NCI-H1048 (cell line): Measurements from ENCODE around the gene SLC16A13.
"Not testable (repeated sequence)": the region's sequence is repeated elsewhere in the genome, so short reads cannot be mapped to it uniquely, and the experiment has no call there.

ENCODE experiments used
- DNase-seq: peaks from one replicate; lab custom pipeline; 2025; lab: John Stamatoyannopoulos, UW

SLC16A13 gene, protein sequence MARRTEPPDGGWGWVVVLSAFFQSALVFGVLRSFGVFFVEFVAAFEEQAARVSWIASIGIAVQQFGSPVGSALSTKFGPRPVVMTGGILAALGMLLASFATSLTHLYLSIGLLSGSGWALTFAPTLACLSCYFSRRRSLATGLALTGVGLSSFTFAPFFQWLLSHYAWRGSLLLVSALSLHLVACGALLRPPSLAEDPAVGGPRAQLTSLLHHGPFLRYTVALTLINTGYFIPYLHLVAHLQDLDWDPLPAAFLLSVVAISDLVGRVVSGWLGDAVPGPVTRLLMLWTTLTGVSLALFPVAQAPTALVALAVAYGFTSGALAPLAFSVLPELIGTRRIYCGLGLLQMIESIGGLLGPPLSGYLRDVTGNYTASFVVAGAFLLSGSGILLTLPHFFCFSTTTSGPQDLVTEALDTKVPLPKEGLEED

DNA sequence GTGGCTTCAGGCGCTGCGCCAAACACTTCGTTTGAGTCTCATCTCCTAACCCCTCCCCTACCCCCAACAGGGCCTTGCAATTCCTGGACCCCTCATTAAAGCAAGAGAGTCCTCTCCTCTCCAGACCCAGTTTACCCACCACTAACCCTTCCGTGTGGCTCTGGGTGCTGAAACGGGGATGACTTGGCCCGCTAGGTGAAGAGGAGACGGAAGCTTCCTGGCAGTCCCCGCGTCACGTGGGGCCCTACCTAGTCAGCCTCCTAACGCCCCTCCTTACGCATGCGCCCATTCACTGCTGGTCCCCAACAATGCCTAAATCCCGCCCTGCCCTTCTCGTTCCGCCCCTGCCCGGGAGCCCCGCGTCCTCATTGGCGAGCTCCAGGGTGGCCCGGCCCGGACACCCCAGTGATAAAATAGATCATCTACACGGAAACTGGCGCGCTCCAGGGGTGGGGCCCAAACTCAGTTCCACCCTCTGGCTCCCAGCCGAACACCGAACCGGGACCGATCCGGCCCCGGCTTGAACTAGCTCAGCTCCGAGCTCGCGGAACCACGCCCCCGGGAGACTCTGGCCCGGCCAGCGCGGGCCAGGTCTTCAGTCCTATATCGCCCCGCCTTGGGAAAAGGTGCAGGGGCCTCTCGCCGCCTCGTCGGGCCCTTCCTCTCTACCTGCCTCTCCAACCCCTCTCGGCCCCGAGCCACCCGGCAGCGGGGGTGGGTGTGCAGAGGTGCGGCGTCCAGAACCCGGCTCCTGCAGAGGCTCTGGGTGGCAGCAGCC is at the start of gene SLC16A13:
TSS of gene SLC16A13 (plus strand) at position 425 of the 778 bp plus-strand sequence. CDS start 368 bp downstream, outside the sequence.
- DNase-seq: peak; percentile 96

DNA sequence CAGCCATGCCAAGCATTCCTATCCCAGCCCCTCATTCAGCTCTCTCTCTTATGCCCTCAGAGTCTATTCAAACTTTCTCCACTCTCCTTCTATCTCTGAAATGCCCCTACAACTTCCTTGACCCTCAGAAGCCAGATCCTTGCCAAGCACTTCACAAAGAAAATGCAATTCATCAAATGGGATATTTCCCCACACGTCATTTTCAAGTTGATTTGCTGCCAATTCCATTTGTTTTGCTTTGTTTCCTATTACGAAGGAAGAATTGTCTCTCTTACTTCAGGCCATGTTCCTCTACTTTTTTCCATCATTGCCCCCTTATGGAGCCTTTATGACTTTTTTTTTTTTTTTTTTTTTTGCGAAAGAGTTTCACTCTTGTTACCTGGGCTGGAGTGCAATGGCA is 49.1 kb upstream of the SLC16A13 start:
- no peak for DNase-seq

DNA sequence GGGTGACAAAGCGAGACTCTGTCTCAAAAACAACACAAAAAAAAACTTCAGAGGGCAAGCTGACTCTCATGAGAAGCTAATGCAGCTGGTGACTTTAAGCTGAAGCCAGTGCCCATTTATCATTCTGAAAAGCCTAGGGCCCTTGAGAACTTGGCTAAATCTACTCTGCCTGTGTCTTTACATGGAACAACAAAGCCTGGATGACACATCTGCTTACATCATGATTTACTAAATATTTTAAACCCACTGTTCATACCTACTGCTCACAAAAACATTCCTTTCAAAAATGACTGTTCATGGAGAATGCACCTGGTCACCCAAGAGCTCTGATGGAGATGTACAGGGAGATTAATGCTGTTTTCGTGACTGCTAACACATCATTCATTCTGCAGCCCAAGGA is 46.0 kb upstream of the SLC16A13 start:
- no peak for DNase-seq

DNA sequence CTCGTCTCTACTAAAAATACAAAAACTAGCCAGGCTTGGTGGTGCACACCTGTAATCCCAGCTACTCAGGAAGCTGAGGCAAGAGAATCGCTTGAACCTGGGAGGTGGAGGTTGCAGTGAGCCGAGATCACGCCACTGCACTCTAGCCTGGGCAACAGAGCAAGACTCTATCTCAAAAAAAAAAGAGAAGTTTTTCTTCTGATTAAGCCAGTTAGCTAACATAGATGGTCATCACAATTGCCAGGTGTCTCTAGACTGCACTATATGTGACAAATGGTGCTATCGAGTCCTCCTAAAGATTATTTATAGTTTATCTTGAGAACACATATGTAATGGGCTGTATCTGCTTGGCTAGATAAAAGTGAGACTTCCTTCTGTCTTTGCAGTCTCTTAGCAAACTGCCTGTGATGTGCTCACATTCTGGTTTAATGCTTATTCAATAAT is 42.2 kb upstream of the SLC16A13 start:
- not testable (repeated sequence) for DNase-seq

DNA sequence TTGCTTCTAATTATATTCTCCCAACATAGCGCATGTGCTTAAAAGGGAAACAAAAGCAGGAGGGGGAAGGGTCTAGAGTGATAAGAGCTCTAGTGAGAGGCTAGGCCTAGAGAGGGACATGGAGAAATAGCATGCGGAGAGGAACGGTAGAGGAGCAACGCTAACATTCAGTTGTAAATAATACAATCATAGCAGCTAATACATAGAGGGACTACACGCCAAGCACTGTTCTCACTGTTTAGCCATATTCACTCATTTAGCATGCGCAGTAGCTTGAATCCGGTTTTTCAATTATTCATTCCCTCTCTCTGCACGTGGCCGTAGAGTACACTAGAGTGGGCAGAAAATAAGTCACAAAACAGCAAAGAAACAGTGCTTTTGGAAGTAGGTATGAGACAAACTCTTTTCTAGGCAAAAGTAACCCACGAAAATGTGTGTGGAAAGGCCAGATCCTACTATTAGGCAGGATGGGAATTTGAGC is 41.7 kb upstream of the SLC16A13 start:
- DNase-seq: no peak

DNA sequence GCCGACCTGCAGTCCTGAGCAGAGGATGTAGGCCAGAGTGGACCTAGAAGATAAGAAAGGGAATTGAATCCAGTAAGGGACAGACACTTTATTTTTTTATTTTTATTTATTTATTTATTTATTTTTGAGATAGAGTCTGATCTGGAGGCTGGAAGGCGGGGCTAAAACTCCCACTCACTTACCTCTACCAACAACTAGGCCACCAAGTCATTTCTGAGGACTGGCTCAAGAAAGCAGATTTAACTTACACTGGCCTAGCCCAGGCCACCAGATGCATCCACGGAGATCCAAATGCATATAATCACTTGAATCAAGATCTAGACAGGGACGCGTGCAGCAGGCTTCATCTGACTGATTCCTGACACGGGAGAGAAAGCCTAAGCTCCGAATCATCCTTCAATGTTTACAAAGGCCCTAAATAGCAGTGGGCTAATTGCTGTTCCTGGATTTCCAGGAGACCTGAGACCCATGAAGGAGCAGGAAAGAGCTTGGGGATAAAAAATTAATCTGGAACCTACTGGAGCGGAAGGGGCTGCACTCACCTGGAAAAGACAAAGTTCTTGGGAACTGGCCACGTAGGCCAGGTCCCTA is 41.1 kb upstream of the SLC16A13 start:
- no peak for DNase-seq

DNA sequence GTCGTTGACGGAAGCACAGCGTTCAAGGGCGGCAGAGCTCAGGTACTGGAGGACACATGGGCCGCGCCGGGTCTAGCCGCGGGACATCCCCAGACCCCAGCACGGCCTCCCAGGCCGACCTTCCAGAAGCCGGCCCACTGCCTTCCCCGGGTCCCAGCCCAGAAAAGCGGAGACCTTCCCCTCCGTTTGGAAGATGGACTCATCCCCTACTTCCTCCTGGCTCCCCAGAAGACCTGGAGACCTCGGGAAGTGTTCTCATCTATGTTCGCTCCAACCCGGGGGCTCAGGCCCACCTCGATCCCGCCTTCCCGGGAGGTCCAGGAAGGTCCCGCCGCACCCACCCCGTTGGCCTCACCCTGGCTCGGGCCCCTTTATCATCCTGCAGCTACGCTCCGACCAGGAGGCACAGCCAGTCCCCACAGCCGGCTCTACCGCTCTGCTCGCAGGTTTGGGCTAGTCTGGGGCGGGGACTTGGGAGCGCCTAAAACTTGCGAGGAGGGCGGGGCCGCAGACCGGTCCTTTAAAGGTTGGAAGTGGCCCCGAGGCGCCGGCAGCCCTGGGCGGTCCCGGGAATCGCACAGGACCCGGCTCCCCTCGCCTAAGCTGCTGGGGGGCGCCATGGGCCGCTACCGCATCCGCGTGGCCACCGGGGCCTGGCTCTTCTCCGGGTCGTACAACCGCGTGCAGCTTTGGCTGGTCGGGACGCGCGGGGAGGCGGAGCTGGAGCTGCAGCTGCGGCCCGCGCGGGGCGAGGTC is 40.1 kb upstream of the SLC16A13 start, which contains the start of gene ALOX12:
TSS of gene ALOX12 (plus strand) at position 550 of the 756 bp plus-strand sequence. CDS start at position 619, 69 bp downstream.
- no peak for DNase-seq

DNA sequence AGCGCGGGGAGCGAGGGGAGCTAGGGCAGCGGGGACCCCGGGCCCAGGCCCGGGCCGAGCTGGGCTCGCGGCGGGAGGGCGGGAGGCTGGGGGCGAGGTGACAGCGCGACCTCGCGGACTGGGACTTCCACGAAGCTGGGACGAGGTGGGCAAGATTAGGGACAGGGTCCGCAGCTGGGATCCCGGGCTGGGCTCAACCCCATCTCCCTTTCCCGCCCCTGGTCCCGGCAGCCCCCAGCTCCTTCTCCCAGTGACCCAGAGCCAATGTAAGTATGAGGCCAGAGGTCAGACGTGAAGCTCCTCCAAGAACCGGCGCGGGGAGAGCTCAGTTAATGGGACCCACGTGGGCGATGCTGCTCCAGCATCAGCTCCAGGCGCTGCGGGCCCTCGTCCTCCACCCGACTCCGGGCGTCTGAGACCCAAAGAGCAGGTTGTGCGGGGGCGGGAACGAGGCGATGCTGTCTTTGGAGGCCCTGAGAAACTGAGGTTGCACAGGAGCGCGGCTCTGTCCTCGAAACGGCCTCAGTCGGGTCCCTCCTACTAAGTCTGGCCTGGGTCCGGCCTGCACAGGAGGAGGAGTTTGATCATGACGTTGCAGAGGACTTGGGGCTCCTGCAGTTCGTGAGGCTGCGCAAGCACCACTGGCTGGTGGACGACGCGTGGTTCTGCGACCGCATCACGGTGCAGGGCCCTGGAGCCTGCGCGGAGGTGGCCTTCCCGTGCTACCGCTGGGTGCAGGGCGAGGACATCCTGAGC is 39.4 kb upstream of the SLC16A13 start:
- no peak for DNase-seq

DNA sequence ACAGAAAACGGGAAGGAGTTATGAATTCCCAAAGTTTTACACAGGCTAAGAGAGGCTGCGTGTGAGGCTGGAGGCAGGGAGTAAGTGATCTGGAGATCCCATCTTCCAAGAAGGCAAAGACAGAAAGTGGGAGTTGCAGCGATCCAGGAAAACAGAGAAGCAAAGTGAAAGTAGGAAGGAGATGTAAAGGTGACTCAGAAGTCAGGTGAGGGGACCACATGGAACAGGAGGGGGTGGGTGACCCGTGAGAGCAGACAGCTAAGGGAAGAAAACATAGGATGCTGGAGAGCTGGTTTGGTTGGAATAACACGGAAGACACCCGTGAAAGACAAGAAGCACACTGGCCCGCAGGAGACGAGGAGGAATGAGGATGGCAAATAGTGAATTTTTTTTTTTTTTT is 38.6 kb upstream of the SLC16A13 start:
- DNase-seq: no peak

DNA sequence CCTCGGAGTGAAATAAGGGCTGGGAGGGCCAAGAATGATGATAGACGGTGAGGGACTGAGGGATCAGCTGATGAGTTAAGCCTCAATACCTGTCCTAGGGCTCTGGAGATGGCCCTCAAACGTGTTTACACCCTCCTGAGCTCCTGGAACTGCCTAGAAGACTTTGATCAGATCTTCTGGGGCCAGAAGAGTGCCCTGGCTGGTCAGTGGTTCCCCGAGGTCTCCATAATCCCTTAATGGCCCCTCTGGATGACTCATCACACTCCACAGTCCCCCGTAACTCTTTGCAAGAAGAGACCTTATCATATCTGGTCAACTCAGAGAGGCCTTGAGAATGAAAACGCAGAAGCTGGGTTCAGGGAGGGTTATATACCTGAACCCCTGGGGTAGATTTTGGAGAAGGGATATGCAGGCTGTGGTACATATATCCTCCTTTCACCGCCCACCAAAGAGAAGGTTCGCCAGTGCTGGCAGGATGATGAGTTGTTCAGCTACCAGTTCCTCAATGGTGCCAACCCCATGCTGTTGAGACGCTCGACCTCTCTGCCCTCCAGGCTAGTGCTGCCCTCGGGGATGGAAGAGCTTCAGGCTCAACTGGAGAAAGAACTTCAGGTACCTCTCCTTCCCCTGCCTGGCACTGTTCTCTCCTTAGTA is 36.8 kb upstream of the SLC16A13 start:
- DNase-seq: no peak

DNA sequence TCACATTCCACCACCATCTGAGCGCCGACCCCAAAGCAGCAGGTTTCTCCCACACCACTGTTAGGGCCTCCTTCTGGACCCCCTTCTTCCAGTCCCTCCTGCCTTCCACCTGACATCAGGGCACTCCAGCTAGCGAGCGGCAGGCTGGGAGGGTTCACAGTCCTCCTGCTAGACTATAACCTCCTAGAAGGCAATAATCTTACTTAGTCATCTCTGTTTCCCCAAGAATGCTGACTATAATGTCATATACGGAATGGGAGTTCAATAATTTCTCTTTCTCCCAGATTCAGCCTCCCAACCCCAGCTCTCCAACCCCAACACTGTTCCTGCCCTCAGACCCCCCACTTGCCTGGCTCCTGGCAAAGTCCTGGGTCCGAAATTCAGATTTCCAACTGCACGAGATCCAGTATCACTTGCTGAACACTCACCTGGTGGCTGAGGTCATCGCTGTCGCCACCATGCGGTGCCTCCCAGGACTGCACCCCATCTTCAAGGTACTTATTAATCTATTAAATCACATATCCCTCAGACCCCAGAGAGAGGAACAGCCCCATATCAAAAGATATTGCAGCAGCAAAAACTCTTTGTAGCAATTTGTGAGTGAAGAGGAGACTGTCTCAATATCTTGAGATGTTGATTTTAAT is 34.4 kb upstream of the SLC16A13 start:
- no peak for DNase-seq

DNA sequence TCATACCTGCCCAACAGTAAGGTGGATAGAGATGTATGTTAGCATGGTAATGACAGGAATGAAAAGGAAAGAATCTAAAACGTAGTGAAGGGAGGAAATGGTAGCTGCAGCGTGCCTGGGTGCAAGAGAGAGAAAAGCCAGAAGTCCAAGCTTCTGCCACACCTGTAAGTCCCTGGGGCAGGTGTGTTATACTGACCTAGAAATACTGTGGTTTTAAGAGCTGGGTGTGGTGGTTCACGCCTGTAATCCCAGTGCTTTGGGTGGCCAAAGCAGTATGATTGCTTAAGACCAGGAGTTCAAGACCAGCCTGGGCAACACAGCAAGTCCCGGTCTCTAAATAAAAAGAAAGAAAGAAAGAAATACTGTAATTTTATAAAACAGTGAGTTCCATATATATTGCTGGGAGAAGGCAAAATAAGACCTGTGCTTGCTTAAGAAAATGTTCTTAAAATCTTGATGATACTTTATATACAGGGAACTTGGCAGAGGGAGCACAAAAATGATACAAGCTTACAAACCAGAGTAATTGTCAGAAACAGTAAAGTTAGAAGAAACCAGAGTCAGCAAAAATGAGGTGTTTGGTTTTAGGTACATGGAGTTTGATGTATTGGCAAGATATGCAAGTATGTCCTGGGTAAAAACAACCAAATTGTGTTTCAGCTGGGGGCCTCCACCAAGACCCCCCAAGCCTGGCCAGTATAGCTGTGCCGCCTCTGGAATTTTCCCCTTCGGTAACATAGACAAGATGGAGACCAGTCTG is 33.3 kb upstream of the SLC16A13 start:
- DNase-seq: no peak

DNA sequence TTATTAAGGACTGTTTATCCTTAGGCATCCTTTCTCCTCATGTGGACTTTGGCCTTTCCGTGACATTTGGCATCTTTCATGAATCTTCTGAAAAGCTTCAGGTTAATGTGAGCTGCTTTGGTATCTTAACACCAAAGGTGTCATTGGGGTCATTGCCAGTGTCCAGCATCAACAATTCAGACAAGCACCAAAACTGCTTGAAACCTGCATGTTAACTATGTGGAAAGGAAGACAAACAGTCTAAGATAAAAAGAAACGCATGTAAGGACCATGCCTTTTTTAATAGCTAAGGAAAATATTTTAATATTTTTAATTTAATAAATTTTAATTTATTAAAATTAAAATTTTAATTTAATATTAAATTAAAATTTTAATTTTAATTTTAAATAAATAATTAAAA is 32.1 kb upstream of the SLC16A13 start:
- DNase-seq: no peak

DNA sequence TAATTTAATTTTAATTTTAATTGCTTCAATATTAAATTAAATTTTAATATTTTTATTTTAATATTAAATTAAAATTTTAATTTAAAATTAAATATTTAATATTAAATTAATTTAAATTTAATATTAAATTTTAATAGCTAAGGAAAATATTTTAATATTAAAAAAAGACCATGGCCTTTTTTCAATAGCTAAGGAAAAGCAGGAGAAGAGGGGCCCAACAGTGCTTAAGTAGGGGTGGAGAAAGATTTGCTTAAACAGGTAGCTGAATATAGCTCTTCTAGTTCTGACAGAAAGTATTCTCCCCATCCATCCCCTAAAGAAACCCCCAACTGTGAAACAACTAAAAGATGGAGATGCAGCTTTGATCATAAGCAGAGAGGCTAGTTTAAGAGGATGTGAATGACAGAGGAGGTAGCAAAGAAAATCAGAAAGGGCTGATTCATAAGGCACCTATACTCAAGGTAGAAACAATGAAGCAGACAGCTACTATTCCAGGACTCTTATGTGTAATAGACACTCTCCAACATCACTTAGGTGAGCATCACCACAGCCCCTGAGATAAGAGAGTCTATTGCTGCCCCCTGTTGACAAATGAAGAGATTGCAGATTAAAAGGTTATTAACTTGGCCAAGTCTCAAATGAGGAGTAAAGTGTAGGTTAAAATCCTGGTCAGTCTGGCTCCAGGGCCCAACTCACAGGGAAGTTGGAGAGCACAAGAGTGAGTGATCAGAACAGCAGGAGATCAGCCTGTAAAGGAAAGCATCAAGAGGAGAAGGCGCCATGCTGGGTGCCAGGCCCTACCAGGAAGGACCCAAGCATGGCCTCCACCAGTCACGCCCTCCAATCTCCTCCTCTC is 31.2 kb upstream of the SLC16A13 start:
- no peak for DNase-seq

DNA sequence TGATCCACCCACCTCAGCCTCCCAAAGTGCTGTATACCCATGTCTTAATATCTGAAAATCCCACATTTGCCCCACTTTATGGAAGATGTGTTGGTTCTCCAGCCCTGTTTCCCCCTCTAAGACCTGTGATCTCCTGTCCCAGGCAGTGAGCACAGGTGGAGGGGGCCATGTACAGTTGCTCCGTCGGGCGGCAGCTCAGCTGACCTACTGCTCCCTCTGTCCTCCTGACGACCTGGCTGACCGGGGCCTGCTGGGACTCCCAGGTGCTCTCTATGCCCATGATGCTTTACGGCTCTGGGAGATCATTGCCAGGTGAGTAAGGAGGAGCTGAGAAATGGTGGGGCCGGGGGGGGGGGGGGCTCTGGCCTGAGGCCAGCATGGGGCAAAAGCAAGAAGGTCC is 30.1 kb upstream of the SLC16A13 start:
- DNase-seq: no peak

DNA sequence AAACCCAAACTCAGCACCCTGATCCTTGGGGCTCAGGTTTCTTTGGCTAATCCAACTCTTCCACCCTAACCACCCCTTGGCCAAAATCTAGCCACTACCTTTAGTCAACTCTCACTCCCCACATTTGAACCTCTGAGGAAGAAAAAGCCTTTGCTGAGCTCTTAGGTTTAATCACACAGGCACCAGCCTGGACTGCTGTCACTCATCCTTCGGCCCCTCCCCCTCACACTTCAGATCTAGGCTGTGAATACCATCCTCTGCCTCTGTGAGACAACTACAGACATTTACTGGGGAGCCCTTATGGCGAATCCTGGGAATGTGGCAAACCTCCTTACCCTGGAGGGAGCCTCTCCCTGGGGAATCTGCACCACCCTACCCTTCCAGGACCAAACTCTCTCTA is 28.7 kb upstream of the SLC16A13 start:
- no peak for DNase-seq

DNA sequence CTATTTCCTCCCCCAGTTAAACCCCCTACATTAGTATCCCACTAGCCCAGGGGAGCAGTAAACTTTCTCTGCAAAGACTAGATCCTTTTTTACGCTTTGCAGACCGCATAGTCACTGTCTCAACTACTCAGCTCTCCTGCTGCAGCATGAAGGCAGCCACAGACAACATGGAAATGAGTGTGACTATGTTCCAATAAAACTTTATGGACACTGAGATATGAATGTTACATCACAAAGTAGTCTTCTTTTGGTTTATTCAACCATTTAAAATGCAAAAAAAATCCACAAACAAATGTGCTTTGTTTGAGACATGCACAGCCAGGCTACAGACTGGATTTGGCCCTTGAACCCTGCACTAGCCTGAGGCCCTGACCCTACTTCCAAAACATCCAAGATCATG is 25.3 kb upstream of the SLC16A13 start:
- no peak for DNase-seq

DNA sequence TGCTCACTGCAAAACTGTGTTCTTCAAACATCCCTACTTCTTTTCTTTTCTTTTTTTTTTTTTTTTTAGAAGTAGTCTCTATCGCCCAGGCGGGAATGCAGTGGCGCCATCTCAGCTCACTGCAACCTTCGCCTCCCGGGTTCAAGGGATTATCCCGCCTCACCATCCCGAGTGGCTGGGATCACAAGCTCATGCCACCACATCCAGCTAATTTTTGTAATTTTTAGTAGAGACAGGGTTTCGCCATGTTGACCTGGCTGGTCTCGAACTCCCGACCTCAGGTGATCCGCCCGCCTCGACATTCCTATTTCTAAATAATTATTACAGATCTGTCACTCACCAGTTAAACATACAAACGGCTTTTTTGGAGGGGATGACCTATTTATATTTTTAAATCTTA is 24.4 kb upstream of the SLC16A13 start:
- no peak for DNase-seq
